Measurements from ENCODE around the gene SLC22A3.

- TF ChIP-seq CTCF (conservative IDR thresholded peaks at IDR 0.05 in 1 of 2, IDR thresholded peaks at IDR 0.05 in 1 of 2; ENCODE audit: low read depth in 1 of 2, low read length in 2 of 2): no peak
- TF ChIP-seq EZH2 (IDR thresholded peaks at IDR 0.05; ENCODE audit: low read length, missing control alignments): no peak
These were observed 72.2 kb downstream of the SLC22A3 start for GRCh38 chr6:160420253-160420968.

All from fibroblast of lung (primary cell).